HG03095 (cell line): ENCODE measurements around the gene TXNDC11.

Source experiments
- ATAC-seq: cut with Tn5 transposase; IDR thresholded peaks from one replicate; pipeline ENCODE4 v1.9.1; 2021; ENCODE audit warnings: moderate library complexity; ENCODE audit not compliant: unreplicated experiment

Gene TXNDC11

GRCh38 chr16:11665071-11665491 lies 77.6 kb downstream of the TXNDC11 start:
- ATAC-seq: no peak

- no peak for ATAC-seq
Observed at GRCh38 chr16:11662582-11662981, 80.1 kb downstream of the TXNDC11 start.

GRCh38 chr16:11660565-11660964 lies 82.1 kb downstream of the TXNDC11 start:
- ATAC-seq: no peak

GRCh38 chr16:11658896-11659708 lies 83.6 kb downstream of the TXNDC11 start:
- ATAC-seq: no peak

GRCh38 chr16:11657556-11657955 lies 85.1 kb downstream of the TXNDC11 start:
- ATAC-seq: no peak

GRCh38 chr16:11655655-11656054 lies 87.0 kb downstream of the TXNDC11 start:
- ATAC-seq: no peak

GRCh38 chr16:11651796-11652195 lies 90.9 kb downstream of the TXNDC11 start:
- no peak for ATAC-seq

- no peak for ATAC-seq
Observed at GRCh38 chr16:11650641-11651591, 91.7 kb downstream of the TXNDC11 start.

- no peak for ATAC-seq
Observed at GRCh38 chr16:11649276-11649675, 93.4 kb downstream of the TXNDC11 start.

- no peak for ATAC-seq
Observed at GRCh38 chr16:11642765-11643116, 99.9 kb downstream of the TXNDC11 start.

GRCh38 chr16:11640987-11641817 lies 101.5 kb downstream of the TXNDC11 start:
- ATAC-seq: no peak

- no peak for ATAC-seq
Observed at GRCh38 chr16:11639925-11640899, 102.4 kb downstream of the TXNDC11 start.

- ATAC-seq: no peak
Observed at GRCh38 chr16:11639008-11639562, 103.6 kb downstream of the TXNDC11 start.

GRCh38 chr16:11638140-11638539 lies 104.5 kb downstream of the TXNDC11 start:
- no peak for ATAC-seq

GRCh38 chr16:11637320-11637719 lies 105.3 kb downstream of the TXNDC11 start:
- no peak for ATAC-seq

GRCh38 chr16:11636172-11636721 lies 106.4 kb downstream of the TXNDC11 start:
- ATAC-seq: no peak

GRCh38 chr16:11635679-11636171 lies 106.9 kb downstream of the TXNDC11 start:
- ATAC-seq: no peak

- no peak for ATAC-seq
Observed at GRCh38 chr16:11635113-11635652, 107.5 kb downstream of the TXNDC11 start.

GRCh38 chr16:11634312-11634711 lies 108.3 kb downstream of the TXNDC11 start:
- ATAC-seq: no peak
